Activated CD4-positive, alpha-beta T cell treated with anti-CD3 and anti-CD28 coated beads, Interleukin-2, amount 50 U/mL, for 24 hours (primary cell): ENCODE measurements around the gene ADPRH.
"Not testable (repeated sequence)": the region's sequence is repeated elsewhere in the genome, so short reads cannot be mapped to it uniquely, and the experiment has no call there.

Experiments
- DNase-seq, 2 donors: peaks; one replicate each; pipeline ENCODE4 v3.0.0-alpha.2; 2020; ENCODE audit warnings: low read depth in 1 of 2, low spot score in 1 of 2

ADPRH gene

DNA sequence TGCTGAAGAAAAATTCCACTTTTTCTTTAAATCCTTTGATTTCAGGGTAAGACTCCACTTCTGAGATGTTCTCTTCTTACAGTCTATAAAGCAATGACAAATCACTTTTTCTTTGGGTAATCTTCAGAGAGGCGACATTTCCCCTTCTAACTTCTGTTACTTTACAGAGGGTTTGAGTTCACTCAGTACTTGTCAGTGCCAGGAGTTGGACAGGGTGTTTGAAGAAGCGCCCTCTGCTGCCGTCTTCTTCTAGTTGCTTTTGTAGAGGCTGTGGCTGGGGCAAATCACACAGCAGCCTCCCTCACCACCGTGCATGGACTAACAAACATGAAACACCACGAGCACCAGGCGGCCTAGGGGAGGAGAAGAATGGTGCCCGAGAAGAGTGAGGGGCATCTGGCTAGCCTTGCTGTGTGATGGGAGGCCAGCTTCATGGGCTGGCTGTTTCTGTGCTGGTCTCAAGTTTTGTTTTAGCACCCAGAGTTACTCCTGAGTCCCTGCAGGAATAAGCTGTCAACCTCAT lies 19.8 kb upstream of the ADPRH start, which contains the start of gene CD80:
CD80 (minus strand) TSS at position 174 of the 523 bp plus-strand sequence. CDS start 1,886 bp downstream, outside the sequence.
- peak in 1 of 2 donors; percentile 50 for DNase-seq

DNA sequence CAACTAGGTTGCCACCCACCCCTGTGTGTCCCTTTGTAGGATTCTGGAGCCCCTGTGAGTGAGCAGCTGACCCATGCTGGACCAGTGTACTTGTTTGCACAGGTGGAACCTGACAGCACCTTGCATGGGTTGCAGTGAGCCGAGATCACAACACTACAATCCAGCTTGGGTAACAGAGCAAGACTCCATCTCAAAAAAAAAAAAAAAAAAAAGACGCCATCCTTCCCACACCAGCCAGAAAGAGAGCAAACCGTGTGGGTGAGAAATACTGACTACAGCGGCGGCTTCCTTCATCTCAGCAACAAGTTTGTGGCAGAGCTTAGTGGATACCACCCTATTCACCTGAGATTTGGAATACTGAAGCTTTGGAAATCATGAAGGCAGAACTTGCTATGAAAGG lies 19.1 kb upstream of the ADPRH start:
- no peak for DNase-seq

DNA sequence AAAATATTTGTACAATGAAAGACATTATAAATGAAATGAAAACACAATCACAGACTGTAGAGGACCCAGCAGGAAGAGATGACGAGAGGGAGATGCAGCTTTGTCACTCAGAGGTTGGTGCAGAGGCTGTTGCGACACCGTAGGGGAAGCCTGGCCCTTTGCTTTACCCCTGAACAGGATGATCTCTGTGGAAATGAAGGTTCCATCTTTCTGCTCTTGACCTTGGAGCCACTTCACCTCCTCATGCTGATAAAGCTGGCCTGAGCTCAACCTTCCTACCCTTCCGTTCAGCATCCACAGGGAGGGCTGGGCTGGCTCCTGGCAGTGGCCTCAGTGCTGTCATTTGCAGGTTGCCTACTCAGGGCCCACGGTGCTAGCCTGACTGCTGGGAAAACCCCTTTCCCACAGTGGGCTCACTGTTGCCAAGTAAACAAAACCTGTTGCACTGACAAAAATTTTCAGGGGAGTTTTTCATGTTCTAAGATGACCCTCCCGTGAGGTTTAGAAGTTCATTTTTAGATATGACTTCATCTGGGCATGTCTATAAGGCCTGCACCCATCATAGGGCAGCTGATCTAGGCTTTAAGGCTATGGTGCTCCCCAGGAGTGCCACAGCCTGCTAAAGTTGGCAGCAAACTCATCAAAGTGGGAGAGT lies 16.9 kb upstream of the ADPRH start:
- peak in 1 of 2 donors; percentile 13 for DNase-seq

DNA sequence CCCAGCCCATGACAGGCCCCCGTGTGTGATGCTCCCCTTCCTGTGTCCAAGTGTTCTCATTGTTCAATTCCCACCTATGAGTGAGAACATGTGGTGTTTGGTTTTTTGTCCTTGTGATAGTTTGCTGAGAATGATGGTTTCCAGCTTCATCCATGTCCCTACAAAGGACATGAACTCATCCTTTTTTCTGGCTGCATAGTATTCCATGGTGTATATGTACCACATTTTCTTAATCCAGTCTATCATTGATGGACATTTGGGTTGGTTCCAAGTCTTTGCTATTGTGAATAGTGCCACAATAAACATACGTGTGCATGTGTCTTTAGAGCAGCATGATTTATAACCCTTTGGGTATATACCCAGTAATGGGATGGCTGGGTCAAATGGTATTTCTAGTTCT lies 16.0 kb upstream of the ADPRH start:
- DNase-seq = not testable (repeated sequence)

DNA sequence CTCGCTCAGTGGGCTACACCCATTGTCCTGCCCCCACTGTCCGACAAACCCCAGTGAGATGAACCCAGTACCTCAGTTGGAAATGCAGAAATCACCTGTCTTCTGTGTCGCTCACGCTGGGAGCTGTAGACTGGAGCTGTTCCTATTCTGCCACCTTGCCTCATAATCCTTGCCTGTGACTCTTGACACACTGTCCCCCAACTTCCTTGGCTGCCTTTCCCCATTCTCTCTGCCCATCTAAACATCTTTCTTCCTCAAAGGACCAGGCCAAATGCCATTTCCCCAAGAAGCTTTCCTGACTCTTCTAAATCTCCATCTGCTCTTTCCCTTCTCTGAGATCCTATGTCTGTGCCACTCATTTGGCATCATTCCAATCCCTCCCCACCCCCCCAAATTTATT lies 10.1 kb upstream of the ADPRH start:
- no peak for DNase-seq

DNA sequence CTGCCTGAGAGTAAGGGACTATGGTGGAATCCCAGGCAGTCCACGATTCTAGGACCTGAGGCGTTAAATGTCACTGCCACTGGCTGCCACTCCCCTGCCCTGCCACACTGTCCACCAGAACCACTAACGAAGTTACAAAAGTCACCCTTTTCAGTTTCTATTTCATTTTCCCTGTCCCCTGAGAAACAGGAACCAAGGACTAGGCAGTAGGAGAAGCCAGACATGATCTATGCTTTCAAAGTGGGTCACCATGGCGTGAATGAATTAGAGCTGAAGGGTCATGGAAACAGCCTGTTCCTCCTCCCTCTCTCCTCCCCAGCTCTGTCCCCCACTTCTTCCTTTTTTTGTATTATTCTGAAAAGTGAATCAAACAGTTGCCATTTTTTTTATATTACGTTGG lies 9.1 kb upstream of the ADPRH start:
- no peak for DNase-seq

DNA sequence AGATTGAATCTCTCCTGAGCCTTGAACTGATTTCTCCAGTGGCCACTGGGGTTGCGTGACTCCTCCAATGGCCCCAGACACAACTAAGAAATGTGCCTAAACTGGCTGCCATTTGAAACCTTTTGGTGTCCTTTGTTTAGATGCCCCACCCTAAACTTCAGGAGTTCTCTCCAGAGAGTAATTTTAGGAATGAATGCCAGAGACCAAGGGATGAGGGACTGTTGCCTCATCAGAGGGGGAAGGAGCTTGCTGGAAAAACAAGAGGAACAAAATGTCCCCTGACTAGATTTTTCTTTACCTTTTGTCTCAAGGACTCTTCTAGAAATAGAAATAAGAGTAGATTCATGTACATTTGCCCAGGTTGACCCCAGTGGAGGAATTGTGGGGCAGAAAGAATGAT lies 8.1 kb upstream of the ADPRH start:
- DNase-seq = no peak

DNA sequence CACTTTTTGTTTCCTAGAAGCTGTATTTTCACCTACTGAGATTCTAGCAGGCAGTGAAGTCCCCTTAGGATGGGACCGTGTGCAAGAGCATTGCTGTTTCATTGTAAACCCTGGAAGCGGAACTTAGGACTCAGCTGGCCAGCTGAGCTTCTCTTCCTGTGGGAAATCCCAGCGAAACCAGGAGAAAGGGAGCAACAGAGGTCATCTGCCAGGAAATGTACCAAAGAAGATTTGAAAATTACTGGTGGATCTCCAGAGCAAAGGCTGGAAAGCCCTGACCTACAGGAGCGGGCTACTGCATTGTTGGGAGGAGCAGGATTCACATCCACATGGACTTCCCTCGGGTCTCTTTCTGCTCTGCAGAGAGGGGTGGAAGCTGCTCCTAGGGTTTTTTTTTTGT lies 7.6 kb upstream of the ADPRH start:
- no peak for DNase-seq

DNA sequence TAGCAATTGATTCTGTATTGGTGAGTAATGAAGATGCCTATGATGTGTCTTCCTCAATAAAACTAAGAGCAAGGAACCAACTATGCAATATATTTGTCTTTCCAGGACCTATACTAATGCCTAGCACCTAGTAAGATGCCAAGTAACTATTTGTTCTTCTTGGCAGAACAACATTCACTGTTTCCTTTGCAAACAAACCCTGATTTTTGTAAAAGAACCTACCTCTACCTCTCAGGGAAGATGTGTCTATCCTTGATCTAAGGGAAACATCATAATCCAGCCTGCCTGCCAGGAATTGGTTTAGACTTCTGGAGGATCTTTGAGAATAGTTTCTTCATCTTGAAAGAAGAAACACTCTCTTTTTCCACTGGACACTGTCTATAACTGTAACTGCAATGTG lies 3.8 kb upstream of the ADPRH start:
- no peak for DNase-seq

DNA sequence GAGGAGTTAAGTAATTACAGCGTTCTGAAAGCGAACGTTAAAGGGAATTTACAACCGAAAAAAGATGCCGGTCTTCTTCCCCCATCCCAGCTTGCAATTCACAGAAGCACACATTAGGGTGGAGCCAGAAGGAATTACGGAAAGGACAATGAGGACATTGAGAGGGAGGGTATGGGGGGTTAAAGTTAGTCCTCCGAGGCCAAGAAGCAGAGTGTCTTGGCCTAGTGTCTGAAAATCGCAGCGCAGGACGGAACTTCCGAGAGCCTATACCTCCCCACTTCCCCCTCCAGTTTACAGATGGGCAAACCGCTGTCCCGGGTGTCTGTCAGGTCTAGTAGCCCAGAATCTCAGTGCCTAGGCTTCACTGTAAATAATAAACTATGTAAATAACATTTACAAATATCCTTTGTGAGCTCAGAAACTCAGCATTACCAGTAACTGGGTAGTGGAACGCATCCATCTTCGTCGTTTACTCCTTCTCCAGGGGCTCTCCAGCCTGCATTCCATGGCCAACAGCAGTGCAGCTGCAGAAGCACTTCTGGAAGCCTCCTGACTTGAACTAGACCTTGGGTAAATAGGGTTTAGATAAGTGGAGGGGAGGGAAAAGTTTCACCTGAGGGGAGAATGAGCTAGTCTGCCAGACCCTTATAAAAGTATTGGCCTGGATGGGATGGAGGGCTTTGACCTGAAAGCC lies 922 bp downstream of the ADPRH start:
- no peak for DNase-seq

DNA sequence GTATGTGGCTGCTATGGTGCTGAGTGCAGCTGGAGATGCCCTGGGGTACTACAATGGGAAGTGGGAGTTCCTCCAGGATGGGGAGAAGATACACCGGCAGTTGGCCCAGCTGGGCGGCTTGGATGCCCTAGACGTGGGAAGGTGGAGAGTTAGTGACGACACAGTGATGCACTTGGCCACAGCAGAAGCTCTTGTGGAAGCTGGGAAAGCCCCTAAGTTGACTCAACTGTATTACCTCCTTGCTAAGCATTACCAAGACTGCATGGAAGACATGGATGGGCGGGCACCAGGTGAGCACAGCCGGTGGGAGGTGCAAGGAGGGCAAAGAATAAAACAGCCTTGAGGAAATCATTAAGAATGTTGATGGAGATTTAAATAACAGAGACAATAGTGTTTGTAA lies 2.9 kb downstream of the ADPRH start:
- DNase-seq = peak in 1 of 2 donors; percentile 36

DNA sequence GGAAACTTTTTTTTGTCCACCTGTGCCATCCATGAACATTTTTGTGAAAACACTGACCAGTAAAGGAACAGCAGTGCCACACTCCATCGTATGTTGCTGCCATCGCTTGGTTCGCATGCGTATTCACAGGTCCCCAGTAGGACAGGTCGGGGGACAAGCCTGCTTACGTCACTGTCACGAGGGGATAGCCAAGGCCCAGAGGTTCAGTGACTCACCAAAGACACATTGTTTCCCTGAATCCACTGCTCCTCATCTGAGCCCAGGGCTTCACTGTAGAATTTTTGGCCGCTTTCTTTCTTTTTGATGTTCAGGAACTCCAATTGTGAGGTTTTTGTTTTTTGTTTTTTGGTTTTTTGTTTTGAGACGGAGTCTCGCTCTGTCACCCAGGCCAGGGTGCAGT lies 5.9 kb downstream of the ADPRH start:
- no peak for DNase-seq

DNA sequence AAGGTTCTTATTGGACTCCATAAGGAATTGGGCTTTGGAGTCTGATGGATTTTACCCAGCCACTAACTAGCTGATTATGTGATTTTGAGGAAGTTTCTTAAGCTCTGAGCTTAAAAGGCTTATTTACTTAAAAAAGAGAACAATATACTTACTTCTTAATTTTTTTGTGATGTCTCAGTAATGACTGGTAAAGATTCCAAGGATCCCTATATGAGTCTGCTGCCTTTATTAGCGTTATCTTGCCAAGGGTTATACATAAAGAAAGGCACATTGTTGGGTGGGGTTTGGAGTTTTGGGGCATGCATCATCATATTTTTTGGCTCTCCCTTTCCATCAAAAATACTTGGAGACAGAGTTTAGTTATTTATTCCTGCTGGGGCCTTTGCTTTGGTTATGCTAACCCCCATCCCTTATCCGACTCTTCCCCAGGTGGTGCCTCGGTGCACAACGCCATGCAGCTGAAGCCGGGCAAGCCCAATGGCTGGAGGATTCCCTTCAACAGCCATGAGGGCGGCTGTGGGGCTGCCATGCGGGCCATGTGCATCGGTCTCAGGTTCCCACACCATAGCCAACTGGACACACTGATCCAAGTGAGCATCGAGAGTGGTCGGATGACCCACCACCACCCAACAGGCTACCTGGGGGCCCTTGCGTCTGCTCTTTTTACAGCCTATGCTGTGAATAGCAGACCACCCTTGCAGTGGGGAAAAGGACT lies 6.7 kb downstream of the ADPRH start:
- no peak for DNase-seq

DNA sequence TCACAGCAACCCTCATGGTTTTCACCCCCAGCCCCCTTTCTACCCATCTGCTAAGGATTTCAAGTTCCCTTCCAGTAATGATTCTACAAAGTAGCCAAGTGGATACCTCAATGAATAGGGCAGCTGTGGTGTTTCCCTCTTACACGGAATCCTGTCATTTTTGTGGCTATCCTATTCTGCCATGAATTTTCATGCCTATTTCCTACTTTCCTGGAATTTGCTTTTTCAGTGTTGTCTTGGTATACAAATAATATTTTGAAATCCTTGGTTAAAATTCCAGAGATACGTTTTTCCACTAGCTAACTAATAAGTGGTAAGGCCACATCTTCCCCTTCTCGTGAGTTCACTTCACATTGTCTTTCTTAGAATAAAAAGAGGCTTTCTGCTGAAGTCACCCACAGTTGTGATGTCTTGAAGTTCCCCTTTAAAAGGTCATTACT lies 7.5 kb downstream of the ADPRH start:
- no peak for DNase-seq

DNA sequence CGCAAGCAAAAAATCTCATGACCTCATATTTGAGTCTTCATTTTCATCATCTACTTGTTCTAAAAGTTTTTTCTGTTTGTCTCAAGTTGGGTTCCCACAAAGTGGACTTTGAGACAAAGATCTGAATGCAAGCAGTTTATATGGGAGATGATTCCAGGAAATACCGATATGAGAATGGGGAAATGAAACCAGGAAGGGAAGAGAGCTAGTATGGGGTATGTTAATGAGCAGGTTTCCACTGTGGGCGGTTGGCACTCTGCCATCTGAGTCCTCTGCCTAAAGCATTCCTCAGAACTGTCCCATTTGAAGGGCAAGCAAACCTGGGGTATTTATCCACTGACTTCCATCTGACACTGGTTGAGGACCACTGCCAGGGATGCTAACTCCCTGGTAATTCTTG lies 8.8 kb downstream of the ADPRH start:
- DNase-seq = no peak

DNA sequence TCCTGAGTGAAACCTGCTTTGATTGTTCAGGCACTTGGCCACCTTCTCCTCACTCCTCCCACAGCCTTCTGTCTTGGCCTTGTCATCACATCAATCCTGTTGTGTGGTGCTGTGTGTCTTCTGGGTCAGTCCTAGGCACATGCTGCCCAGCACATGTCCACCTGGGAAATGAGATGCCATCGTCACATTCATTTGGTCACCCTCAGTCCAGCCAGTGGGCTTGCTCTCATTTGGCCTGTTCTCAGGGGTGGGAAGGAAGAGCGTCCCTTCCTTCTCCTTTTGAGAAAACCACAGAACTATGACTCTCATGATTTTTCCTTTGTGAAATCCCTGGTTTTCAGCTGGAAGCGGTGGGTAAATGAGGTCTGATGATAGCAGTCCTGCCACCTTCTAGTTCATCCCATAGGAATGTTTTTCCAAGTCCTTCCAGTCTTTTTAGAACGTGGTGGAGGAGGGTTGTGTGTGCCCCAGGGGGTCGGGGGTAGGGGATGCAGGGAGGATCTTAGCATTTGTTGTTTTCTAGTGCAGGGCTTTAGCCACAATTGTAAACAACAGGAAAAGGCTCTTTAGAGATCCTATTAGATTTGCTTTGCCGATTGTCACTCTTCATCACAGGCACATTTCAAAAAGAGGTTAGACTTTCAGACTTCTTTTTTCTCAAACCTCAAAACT lies 9.9 kb downstream of the ADPRH start:
- DNase-seq = no peak

DNA sequence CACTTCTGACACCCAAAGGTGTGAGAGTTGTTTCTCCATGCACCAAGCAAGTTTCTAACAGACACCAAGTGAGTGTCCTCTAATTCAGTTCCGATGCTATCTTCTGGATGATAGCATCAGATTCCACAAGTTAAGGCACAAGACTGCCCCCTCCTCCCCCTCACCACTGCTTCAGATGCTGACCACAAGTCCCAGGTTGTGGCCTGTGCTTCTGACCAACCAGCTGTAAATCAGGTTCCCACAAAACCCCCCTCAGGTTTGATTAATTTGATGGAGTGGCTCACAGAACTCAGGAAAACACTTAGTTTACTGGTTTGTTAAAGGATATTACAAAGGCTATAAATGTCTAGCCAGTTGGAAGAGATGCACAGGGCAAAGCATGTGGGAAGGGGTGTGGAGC lies 11.4 kb downstream of the ADPRH start:
- DNase-seq = no peak

DNA sequence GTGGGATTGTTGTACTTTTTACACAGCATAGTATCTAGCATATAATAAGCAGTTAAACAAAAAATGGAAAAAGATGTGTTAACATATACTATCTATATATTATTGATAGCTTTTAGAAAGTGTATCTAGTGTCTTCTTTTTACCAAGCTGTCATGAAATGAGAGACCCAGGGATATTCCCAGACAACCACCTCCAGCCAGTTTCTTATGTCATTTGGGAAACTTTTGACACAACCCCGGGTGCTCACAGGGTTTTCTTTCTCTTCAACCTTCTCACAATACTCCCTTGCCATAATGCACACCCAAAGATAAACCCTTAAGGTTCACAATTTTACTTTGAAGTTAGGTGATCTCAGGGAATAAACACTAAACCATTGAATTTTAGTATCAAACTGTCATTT lies 13.6 kb downstream of the ADPRH start:
- no peak for DNase-seq

DNA sequence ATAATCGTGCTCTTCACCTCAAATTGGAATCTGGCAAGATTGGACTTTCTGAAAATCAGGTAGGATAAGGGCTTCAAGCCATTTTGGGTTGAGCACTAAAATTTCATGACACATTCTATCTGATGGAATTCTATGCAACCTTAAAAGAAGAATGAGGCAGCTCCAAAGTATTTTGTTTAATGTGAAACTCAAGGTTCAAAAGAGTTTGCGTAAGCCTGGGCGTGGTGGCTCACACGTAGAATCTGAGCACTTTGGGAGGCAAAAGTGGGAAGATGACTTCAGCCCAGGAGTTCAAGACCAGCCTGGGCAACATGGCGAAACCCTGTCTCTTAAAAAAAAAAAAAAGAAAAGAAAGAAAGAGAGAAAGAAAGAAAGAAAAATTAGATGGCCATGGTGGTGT lies 14.8 kb downstream of the ADPRH start:
- no peak for DNase-seq

DNA sequence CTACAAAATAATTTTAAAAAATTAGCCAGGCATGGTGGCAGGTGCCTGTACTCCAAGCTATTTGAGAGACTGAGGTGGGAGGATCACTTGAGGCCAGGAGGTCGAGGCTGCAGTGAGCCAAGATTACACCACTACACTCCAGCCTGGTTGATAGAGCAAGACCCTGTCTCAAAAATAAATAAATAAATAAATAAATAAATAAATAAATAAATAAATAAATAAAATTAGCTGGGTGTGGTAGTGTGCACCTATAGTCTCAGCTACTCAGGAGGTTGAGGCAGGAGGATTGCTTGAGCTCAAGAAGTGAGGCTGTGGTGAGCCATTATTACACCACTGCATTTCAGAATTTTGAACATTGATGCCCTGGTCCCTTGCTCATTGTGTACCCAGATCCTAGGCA lies 15.6 kb downstream of the ADPRH start:
- not testable (repeated sequence) for DNase-seq

DNA sequence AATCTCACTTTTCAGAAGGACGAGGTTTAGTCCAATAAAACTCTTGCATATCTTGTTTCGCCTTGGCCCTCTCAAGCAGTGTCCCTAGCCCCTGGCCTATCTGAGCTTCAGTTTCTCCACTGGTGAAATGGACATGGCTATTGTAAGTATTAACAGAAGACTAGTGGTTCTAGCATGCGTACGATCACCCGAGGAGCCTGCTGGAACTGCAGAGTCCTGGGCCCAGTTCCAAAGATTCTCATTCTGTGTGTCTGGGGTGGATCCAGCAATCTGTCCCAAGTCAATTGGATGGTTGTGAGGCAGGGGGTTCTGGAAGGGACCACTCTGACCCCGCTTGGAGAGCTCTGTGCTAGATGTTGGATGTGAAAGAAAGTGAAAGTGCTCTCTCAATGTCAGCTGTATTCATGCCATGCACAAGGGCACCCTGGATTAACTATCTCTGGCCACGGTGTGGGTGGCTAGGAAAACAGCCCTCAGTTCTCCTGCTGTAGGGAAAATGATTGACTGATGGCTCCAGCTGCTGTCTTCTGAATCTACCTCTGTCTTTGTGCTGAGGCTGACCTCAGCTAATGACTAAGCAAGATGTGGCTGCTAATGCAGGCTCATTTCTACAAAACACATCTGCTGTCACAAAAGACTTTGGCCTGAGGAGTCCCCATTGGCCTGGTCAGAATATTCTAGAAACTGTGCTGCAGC lies 16.5 kb downstream of the ADPRH start:
- no peak for DNase-seq
